HG02610 (cell line): ENCODE data around the gene RASSF4.

Experiments used
- ATAC-seq: cut with Tn5 transposase; IDR thresholded peaks from one replicate; pipeline ENCODE4 v1.9.1; 2021; ENCODE audit warnings: mild to moderate bottlenecking, moderate library complexity; ENCODE audit not compliant: unreplicated experiment

RASSF4 gene

GRCh38 chr10:44974082-44974627, 14.6 kb downstream of the RASSF4 start:
- ATAC-seq = no peak

- peak; percentile 51 for ATAC-seq
Measured at GRCh38 chr10:44974628-44975430, 15.2 kb downstream of the RASSF4 start.

DNA sequence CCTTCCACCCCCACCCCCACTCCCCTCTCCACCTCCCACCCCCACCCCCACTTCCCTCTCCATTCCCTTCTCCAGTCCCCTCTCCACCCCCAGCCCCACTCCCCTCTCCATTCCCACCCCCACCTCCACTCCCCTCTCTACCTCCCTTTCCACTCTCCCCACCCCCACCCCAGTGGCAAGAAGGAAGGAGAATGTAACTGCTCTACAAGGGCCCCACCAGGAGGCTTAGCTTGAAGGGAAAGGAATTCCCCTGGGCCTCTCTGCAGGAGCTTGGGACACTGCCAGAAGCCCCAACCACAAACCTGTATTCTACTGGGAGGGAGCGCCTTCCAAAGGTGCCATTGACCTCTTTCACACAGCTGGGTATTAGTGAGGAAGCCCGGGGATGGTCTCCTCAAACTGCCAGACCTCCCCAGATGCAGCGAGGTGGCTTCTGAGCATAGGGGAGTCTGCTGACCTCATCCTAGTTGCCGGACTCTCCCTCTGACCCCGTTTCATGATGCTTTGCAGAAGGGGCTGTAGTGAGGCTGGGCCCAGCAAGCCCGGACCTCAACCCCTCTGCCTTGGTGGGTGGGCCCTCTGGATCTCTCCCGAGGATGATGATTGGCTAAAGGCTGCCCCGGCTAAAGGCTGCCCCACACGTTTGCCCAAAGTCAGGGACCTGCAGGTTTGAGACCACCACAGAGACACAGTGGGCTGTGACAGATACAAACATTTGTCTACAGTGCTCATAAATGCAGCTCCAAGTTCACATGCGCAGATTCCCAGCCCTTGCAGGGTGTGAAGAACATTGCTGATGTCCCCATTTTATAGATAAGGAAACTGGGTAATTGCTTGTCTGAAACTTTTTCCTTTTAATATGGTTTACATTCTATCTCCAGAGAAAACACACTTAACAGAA, 16.1 kb downstream of the RASSF4 start:
- ATAC-seq = no peak

- ATAC-seq = no peak
Measured at GRCh38 chr10:44976352-44977198, 17.0 kb downstream of the RASSF4 start.

DNA sequence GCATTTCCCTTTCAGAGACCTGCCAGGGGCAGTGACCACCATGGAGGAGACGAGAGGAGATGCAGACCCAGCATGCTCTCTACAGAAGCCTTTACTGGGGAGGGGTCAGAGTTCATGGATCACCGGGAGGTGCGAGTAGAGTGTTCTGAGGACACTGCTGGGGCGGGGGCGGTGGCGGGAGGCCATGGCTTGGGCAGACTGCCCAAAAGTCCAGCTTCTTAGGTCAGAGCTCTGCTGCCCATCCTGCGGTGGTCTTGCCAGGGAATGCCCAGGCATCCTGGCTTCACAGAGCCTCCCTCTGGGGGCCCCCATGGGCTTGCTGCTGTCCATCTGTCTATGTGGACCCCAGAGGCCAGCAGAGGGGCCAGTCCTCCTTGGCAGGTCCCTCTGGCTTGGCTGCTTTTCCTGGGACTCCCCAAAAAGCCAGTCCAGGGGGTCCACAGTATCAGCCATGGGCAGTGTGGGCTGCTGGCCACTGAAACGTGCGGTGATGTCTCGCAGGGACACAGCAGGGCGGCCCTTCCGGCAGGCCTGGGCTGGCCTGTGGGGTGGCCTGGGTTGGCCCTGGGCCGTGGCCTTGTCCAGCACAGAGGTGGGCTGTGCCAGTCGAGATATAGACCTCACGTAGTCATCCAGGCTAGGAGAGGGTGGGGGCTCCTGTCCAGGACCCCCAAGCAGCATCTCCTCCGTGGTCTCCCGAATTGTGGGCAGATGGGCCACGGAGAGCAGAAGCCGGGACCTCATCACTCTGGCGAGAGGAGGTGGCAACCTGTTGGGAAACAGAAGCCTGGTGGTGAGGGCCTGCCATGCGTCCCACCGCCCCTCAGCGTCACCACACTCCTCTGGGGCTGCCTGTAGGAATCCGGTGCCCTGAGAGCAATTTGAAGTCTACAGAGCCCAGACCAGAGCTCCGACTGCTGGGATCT, 17.9 kb downstream of the RASSF4 start:
- no peak for ATAC-seq

DNA sequence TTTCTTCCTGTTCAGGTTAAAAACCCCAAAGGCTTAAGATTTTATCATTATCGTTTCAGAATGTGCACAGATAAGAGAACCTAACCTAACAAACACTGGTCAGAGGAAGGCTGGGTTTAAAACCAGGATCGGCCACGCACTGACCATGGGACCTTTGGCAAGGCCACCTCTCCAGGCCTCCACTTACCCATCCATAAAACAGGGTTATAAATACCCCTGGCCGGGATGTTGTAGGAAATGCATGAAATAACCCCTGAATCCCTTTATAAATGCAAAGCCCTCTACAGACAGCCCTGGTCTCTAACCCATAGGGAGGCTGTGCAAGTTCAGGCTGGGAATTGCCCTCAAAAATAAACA, 18.6 kb downstream of the RASSF4 start:
- no peak for ATAC-seq

- no peak for ATAC-seq
Measured at GRCh38 chr10:44978570-44979280, 19.1 kb downstream of the RASSF4 start, which contains the start of gene DEPP1. Gene DEPP1 (minus strand): TSS chr10:44978809. CDS start chr10:44978030, 779 bp downstream.

DNA sequence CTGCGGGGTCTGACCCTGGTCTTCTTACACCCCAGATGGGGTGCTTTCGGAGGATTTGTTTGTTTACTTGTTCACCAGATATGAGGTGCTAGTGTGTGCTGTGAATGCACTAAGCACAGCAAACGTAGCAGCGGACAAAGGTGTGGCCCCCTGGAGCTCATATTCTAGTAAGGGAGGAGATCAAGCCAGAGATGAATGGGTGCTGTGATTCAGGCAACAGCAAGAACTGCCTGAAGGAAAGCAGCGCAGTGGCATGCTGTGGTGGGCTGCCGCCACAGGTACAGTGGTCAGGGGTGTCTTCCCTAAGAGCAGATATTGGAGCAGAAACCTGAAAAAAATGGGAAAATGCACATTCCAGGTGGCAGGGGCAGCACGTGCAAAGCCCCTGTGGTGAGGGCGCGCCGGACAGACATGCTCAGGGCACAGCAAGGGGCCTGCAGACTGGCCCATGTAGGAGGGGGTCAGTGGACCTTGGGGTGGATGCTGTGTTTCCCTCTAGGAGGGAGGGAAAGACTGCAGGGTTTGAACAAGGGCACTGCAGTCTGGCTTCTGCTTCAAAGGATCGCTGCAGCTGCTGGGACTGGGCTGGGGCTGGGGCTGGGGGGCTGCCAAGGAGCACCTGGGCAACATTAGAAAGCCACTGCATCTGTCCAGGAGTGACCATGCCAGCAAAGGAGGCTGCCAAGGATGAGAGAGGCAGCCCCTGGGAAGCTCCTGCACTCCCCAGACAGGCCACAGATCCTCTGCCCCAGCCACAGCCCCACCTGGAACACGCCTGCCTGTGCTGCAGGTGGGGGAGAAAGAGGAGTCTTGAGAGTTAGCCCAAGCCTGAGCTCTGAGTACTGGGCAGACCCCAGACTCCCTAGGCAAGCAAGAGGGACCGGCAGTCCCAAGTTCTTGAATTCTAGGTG, 19.9 kb downstream of the RASSF4 start:
- no peak for ATAC-seq

DNA sequence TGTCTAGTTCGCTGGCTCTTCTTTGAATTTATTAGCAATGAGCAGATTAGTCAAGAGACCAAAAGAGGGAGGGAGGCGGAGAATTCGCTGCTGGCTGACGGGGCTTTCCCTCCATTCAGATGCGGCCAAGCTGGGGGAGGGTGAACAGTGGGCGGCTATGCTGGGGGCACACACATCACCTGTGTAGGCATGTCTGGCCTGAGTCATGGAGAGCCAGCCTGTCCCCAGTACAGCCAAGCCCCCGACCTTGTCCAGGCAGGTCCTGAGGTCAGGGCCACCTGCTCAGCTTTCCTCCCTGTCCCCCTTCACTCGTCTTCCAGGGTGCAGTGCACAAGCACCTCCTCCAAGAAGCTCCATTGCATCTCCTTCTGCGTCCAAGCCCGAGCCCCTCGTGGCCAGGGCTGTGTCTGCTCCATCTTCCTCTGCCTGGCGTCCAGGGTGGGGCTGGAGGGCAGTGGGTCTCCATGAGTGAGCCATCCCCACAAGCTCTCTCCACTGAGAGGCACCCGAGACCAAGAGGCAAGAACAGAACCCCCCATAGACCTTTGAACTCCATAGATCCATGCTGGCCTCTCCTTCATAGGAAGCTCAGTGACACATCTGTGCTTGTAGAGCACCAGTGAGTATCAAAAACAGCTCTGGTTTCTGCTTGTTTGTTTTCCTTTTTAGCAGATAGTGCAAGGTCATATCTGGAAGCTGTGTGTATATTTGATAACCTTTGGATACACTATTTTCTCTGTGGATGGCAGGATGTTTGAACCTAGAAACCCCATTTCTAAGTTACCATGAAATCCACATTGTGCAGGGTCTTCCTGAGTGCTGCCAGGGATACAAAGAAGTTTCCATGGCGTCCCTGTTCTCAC, 20.9 kb downstream of the RASSF4 start:
- no peak for ATAC-seq

GRCh38 chr10:44981172-44982113, 21.8 kb downstream of the RASSF4 start:
- no peak for ATAC-seq

DNA sequence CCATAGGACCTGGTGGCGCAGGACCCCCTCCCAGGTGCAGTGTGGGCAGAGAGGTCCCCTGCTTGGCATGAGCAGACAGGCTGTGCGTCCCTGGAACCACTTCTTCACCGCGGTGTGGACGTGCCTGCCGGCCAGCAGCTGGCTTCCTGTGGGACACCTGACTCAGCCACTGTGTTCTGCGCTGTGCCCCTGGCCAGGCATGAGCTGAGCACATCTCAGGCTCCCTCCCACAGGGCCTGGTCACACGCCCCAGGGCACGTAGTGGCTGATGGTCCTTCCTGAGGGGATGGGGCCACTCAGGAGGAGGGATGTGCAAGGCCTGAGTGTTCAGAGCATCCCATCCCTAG, 22.5 kb downstream of the RASSF4 start:
- ATAC-seq = no peak

DNA sequence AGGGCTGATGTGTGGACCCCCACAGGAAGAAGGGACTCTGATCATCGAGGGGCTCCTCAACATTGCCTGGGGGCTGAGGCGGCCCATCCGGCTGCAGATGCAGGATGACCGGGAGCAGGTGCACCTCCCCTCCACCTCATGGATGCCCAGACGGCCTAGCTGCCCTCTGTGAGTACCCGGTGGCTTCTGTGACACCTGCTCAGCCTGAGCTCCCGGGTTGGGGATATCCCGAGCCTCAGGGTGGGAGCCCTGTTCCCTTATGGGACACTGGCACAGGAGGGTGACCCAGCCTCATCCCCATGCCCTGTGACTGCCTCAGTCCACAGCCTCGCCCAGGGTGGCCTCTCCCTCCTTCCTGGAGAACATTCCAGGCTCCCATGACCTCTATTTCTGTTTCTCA, 22.9 kb downstream of the RASSF4 start:
- no peak for ATAC-seq

DNA sequence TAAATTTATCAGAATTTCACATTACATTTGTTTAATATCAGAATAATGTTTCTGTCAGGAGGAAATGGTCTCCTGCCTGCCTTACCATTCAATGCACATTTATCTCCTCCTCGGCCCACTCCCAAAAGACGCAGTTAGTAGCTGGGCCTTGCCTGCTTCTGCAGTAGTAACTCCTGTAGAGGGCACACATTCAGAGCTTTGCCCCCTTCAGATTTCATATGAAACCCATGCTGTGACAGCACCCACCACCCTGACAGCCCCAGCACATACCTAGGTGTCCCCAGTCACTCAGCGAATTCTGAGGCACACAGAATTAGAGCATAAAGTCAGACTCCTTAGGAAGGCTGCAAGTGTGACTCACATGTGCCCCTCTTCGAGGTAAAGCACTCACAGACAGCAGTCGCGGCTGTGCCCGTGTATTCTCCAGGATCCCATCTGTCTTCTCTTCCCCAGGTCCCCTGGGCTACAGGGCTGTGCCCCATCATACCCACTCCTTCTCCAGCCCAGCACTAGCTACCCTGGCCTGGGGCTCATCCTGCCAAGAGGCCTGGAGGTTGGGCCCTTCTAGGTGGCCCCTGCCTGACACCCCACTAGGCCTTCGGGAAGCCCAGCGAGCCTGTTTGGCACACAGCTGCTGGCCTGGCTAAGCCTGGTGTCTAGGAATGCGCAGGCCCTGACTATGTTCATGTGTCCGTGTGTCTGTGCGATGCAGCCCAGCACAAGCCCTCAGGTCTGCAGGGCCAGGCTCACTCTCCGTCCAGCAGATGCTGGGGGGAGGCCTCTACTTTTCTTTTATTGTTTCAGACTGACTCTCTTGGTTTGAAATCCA, 23.7 kb downstream of the RASSF4 start:
- ATAC-seq = no peak

GRCh38 chr10:44983895-44984278, 24.3 kb downstream of the RASSF4 start:
- no peak for ATAC-seq

GRCh38 chr10:44984671-44985101, 25.1 kb downstream of the RASSF4 start:
- no peak for ATAC-seq
